Measurements from ENCODE around the gene ATAD3C.
"Not testable (repeated sequence)": the region's sequence is repeated elsewhere in the genome, so short reads cannot be mapped to it uniquely, and the experiment has no call there.

ATAD3C gene

DNA sequence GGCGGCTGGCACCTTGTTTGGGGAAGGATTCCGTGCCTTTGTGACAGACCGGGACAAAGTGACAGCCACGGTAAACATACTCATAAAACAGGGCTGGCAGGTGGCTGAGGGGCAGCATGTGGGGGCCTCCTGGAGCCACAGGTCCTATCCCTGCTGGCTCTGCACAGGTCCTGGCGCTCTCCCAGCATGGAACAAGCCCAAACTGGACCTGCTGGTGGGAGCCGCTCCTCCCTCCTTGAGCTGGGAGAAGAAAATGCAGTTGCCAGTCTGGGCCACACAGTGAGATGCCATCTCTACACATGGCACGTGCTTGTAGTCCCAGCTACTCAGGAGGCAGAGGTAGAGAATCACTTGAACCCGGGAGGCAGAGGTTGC is 2.9 kb downstream of the ATAD3C start:
- DNase-seq, result not testable (repeated sequence)

DNA sequence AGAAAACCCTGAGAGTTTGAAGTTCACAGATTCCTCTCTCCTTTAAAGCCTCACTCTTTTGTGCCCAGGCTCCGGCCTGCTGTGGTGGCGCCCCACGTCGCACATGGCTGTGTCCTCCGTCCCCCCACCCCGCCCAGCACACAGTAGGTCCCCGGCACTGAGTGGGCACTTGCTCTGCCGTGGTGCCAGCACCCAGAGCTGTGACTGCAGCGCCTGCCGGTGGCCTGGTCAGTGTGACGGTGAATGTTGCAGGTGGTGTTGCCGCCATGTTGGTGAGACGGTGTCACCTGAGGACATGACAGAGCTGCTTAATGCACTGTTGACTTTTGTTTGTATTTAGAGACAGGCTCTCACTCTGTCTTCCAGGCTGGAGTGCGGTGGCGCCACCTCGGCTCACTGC is 3.4 kb downstream of the ATAD3C start:
- DNase-seq, result no peak

DNA sequence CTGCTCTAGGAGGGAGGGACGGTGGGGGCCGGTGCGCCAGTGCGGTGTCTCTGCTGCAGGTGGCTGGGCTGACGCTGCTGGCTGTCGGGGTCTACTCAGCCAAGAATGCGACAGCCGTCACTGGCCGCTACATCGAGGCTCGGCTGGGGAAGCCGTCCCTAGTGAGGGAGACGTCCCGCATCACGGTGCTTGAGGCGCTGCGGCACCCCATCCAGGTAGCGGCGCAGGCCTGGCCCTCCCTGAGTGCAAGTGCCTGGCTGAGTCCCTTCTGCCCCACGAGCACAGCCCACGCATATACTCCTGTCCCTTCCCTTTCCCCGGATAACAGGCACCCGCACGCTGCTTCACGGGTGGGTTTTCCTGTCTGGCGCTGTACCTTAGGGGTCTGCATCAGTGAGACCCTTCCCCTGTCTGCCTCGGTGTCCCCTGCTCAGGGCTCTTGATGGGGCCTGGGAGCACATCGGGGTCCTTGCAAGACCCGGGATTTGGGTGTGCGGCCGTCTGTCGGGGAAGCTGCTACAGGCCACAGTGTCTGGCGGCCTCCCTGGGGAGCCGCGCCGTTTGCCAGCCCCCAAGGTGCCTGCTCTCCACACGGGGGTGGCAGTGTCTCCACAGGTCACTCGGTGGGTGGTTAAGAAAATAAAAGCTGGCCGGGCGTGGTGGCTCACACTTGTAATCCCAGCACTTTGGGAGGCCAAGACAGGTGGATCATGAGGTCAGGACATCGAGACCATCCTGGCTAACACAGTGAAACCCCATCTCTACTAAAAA is 5.0 kb downstream of the ATAD3C start:
- not testable (repeated sequence) for DNase-seq

DNA sequence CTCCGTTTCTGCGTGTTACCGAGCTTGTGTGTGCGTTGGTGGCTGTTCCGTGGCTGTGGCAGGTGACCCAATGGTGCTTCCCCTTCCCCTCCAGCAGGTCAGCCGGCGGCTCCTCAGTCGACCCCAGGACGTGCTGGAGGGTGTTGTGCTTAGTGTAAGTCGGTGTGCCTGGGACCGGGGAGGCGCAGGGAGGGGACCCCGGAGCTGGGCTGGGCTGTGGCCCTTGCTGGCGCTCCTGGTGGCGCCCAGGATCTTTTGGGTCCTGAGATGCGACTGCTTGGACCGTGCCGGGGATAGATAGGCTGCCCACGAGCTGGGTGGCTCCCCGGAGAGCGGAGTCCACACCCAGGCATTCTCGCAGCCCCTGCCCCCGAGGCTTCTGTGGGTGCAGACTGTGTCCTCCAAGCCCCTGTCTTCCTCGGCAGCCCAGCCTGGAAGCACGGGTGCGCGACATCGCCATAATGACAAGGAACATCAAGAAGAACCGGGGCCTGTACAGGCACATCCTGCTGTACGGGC is 5.9 kb downstream of the ATAD3C start:
- no peak for DNase-seq

DNA sequence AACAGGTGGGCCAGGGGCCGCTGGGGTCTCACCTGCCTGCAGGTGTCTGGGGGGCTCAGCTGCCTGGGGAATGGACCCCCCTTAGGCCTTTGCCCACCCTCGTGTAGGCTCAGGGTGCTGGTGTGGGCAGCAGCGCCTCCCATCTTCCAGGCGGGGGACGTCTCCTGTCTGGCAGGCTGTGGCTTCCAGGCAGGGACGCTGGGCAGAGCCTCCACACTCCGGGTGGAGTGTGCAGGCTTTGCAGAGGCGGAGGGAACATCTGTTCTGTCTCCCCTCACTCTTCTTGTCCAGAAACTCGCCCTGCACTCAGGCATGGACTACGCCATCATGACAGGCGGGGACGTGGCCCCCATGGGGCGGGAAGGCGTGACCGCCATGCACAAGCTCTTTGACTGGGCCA is 6.4 kb downstream of the ATAD3C start:
- not testable (repeated sequence) for DNase-seq

- DNase-seq, result not testable (repeated sequence)
Observed at GRCh38 chr1:1456683-1457255, 7.3 kb downstream of the ATAD3C start.

DNA sequence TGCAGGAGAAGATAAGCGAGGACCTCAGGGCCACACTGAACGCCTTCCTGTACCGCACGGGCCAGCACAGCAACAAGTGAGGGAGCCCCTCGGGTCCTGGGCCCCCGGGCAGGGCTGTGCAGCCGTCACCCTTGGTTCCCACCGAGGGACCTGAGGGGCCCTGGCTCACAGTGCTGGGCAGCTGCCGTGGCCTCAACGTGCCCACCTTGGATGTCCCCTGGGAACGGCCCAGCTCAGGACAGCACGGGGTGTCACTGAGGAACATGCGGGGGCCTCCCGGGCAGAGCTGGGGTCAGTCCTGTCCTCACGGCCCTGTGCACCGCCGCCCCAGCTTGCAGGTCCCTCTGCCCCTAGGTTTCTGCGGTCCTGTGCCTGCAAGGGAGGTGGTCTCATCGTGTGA is 9.7 kb downstream of the ATAD3C start:
- not testable (repeated sequence) for DNase-seq

GRCh38 chr1:1459711-1460110 is 10.2 kb downstream of the ATAD3C start:
- DNase-seq, result not testable (repeated sequence)

GRCh38 chr1:1460540-1461130 is 11.1 kb downstream of the ATAD3C start:
- DNase-seq, result no peak

DNA sequence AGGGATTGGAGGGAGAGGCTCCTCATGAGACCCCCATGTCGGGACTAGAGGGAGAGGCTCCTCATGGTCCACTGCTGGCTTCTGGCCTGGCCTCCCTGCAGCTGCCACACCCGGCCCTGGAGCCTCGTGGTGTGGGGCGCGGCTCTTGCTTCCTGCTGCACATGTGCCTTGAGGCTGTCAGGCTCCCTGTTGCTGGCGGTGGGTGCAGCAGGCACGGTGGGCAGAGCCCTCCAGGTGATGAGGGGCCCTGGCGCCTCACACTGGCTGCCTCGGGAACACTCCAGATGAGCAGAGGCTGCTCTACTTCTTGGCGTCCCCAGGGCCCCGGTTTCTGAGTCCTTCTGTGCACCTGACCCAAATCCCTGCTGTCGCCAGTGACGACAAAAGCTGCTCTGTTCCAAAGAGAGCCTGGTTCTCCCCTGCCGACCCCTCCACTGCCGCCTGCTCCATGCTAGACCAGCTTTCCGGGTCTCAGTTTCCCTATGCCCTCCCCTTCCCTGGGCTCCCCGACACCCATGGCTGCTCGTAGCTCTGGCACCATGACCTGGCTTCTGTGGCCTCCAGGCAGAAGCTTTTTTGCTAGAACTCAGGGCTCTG is 12.3 kb downstream of the ATAD3C start:
- no peak for DNase-seq

DNA sequence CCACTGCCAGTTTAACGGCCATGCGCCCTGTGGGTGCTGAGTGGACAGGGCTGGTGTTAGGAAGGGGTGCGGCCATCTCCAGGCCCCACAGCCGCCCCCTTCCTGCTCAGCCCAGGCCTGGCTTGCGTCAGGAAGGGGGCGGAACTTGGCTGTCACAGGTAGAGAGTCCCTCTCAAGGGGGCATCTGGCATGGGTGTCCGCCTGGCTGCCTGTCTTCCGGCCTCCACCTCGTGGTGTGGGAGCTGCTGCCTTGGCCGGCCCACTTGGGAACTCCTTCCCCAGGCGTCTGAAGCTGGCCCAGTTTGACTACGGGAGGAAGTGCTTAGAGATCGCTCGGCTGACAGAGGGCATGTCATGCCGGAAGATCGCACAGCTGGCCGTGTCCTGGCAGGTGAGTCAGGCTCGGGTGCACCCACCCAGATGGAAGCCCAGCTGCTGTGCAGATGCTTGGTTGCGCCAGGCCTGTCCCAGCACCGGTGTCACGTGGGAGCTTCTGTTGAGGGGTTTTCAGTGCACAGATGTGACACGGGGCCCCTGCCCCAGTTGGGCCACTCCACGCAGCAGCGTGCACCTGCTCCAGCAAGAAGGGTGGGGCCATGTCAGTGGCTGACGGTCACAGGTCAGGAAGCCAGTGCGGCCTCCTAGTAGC is 13.0 kb downstream of the ATAD3C start:
- peak; percentile 54 for DNase-seq

GRCh38 chr1:1463312-1463711 is 13.8 kb downstream of the ATAD3C start:
- no peak for DNase-seq

DNA sequence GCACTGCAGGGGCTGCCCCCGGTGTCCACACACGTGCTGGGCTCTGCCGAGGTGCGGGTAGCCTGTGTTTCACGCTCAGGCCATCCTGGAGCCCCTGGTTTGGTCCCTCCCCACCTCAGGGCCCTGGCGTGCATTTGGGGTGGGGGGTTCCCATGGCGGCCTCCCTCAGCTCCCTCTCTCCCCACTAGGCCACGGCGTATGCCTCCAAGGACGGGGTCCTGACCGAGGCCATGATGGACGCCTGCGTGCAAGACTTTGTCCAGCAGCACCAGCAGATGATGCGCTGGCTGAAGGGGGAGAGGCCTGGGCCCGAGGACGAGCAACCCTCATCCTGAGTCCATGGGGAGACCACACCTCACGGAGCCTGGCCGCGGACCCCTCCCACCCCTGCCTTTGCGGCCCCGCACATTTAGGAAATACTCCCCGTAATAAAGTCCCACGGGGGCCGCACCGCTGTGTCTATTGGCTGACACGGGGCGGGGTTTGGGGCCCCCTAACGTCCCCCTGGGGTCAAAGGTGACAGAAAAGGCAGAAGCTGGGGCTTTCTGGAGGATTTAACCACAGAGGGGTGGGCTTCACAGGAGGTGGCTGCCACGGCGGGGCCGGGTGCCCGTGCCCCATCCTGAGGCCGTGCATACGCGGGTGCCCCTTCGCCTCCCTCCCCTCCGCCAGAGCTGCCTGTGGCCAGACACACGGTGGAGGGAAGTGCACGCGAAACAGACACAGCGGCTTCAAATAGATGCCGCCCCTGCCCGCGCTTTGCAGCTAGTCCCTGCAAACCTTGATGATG is 18.9 kb downstream of the ATAD3C start:
- DNase-seq, result not testable (repeated sequence)

- DNase-seq, result no peak
Observed at GRCh38 chr1:1470626-1471388, 21.3 kb downstream of the ATAD3C start.

DNA sequence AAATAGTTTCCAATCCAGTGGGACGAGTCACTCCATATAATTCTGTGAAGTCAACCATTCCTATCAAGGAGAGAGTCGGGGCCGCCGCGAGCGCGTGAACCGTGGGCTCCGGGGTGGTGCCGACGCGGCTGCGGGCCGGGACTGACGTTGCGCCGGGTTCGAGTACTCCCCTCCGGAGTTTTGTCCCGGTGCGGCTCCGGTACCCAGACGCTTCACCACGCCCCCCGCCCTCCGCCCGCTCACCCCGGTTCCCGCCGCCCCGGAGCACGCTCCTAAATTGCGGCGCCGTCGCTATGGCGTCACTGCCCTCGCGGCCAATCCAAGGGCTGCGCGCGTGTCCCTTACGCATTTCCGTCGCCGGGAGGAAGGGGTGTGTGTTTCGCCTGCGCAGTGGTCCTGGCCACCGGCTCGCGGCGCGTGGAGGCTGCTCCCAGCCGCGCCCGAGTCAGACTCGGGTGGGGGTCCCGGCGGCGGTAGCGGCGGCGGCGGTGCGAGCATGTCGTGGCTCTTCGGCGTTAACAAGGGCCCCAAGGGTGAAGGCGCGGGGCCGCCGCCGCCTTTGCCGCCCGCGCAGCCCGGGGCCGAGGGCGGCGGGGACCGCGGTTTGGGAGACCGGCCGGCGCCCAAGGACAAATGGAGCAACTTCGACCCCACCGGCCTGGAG is 22.0 kb downstream of the ATAD3C start, which contains the start of gene ATAD3B:
TSS of gene ATAD3B (plus strand) at position 377 of the 664 bp plus-strand sequence. CDS start at position 497, 120 bp downstream.
- peak; percentile 82 for DNase-seq

- not testable (repeated sequence) for DNase-seq
Observed at GRCh38 chr1:1472053-1472876, 22.8 kb downstream of the ATAD3C start.

- not testable (repeated sequence) for DNase-seq
Observed at GRCh38 chr1:1476011-1476410, 26.5 kb downstream of the ATAD3C start.

DNA sequence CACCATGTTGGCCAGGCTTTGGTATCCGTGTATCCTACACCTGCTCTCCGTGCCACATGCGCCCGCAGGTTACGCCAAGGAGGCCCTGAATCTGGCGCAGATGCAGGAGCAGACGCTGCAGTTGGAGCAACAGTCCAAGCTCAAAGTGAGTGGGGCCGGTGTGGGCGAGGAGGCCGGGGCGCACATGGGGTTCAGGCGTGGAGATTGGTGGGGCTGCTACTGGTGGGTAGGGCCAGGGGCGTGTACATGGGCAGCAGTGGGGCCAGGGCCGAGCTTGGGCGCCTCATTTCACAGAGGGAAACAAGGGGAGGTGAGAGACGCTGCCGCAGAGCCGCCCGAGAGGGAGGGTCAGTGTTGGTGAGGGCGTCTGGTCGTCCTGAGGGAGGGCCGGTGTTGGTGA is 27.7 kb downstream of the ATAD3C start:
- DNase-seq, result no peak

- DNase-seq, result no peak
Observed at GRCh38 chr1:1479547-1480487, 30.3 kb downstream of the ATAD3C start.

Measured in kidney glomerular epithelial cell (primary cell).